ENCODE measurements around the gene ADCY3.
"Not testable (repeated sequence)": the region's sequence is repeated elsewhere in the genome, so short reads cannot be mapped to it uniquely, and the experiment has no call there.

Gene ADCY3

GRCh38 chr2:24842081-24843050, 77.7 kb downstream of the ADCY3 start:
- no peak for DNase-seq

DNA sequence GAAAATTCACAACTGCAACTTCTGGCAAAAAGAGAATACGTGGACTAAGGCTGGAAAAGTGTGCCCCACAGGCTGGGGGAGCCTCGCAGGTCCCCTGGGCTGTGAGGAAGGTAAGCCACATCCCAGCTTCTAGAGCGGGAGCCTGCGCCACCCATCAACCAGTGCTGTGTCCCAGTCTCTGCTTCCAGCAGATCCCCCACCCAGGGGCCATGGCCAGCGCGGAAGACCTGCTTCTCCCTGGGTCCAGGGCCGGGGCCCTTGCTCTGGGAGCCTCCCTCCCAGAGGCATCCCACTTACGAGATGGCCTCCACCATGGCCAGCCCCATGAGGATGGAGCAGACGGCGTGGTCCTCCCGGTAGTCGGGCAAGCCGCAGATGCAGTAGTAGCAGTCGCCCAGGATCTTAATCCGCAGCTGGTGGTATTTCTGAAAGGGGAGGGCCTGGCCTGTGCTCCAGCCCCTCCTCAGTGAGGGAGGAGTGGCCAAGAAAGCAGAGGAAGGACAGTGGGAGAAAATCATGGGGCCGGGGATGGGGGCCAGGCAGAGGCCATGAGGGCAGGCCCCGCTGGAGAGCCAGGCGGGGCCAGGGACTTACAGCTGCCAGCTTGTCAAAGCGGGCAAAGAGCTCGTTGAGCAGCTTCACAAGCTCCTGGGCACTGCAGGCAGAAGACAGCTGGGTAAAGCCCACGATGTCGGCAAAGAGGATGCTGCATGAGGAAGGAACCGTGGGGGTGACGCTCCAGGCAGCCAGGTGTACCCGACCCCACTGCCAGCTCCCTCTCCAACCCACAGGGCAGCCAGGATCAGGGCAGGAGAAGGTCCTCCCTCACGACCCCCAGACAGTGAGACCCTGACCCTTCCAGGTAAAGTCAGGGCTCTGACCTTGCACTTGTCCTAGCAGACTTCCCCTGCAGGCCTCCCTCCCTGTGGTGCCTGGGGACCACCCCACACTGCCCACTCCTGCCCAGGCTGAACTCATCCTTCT, 78.8 kb downstream of the ADCY3 start:
- DNase-seq: no peak

GRCh38 chr2:24840164-24840869, 79.7 kb downstream of the ADCY3 start:
- DNase-seq: no peak

DNA sequence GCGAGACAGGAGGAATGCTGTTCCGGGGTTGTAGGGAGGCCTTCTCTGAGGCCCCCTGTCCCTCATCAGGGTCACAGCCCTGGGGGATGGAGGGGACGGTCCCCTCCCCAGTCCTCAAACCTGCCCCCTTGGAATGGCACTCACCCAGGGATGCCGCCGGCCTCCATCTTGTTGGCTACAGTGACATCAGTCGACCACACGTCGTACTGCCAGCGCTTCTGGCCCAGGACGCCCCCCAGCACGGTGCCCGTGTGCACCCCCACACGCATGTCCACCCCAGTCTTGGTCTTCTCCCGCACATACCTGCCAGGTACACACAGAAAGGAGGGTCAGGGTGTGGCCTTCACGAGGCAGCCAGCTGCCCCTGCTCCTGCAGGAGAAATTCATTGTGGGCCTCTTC, 80.3 kb downstream of the ADCY3 start:
- DNase-seq: no peak

DNA sequence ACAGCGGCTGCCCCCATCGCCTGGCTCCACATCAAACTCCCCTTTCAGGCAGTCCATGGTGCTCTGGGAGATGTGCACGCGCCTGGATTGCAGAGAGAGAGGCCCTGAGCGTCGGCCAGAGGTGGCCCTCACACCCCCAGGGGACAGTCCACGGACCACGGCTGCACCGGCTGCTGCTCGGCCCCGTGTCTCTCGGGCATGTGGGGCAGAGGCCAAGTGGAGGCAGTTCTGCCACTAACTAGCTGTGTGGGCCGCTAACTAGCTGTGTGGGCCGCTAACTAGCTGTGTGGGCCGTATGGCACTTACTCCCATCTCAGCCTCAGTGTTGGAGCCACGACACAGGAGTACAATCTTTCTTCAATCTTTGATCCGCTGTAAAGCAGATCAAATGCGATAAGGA, 81.5 kb downstream of the ADCY3 start:
- no peak for DNase-seq

GRCh38 chr2:24837996-24838513, 82.0 kb downstream of the ADCY3 start:
- no peak for DNase-seq

GRCh38 chr2:24836706-24837105, 83.3 kb downstream of the ADCY3 start:
- no peak for DNase-seq

- no peak for DNase-seq
Measured at GRCh38 chr2:24836206-24836605, 83.8 kb downstream of the ADCY3 start.

DNA sequence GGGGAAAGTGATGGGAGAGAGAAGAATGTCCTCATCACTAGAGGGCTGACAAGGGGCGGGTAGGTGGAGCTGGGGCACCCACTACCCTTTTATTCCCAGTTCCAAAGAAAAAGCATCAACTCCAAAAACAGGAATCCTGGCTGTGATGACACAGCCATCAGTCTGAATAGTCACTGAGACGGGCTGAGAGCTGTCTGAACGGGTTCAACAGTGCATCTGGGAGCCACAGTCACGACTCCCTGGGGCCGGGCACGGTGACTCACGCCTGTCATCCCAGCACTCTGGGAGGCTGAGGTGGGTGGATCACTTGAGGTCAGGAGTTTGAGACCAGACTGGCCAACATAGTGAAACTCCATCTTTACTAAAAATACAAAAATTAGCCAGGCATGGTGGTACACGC, 84.6 kb downstream of the ADCY3 start:
- DNase-seq: not testable (repeated sequence)

- no peak for DNase-seq
Measured at GRCh38 chr2:24834733-24835395, 85.2 kb downstream of the ADCY3 start.

GRCh38 chr2:24833821-24834732, 86.0 kb downstream of the ADCY3 start:
- no peak for DNase-seq

DNA sequence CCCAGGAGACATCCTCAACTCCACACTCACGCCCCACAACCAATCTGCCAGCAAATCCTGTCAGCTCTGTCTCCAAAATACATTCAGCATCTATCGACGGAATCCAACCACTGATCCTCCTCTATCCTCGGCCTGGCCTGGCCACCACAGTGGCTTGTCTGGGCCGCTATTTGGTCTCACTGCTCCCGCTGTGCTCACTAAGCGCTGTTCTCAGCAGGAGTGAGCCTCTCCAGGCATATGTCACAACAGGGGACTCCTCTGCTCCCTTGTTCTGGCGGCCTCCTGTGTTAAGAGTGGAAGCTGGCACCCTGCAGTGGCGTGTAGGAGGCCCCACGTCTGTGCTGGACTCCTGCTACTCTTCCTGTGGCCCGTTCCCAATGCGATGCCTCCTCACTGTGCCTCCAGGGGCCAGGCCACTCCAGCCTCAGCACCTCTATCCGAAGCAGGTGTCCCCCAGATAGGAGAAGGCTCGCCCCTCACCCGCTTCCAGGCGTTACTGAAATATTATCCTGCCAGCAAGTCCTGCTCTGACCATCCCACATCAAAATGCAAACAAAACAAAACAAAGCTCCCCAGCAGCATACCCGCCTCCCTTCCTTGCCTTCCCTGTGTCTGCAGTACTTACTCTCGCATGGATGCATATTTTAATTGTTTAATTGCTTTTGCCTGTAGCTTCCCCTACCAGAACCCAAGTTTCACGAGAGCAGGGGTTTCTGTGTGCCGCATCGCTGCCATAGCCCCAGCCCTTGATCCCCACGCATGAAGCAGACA, 86.9 kb downstream of the ADCY3 start:
- no peak for DNase-seq

- no peak for DNase-seq
Measured at GRCh38 chr2:24832521-24832920, 87.5 kb downstream of the ADCY3 start.

DNA sequence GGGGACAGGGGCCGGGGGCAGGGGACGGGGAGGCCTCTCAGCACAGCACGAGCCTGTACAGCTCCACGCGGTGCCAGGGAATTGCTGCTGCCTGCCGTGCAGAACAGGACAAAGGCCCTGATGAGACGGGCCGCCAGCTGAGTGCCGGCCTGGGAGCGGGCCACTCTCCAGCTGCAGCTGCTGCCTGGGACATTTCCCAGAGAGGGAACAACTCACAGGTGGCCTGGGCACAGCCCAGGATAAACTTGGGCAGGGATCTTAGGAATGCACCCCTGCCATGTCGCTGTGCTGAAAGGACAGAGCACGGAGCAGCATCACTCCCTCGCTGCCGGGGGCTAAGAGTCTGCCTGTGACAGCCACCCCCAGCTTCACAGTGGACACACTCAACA, 88.0 kb downstream of the ADCY3 start:
- DNase-seq: no peak

DNA sequence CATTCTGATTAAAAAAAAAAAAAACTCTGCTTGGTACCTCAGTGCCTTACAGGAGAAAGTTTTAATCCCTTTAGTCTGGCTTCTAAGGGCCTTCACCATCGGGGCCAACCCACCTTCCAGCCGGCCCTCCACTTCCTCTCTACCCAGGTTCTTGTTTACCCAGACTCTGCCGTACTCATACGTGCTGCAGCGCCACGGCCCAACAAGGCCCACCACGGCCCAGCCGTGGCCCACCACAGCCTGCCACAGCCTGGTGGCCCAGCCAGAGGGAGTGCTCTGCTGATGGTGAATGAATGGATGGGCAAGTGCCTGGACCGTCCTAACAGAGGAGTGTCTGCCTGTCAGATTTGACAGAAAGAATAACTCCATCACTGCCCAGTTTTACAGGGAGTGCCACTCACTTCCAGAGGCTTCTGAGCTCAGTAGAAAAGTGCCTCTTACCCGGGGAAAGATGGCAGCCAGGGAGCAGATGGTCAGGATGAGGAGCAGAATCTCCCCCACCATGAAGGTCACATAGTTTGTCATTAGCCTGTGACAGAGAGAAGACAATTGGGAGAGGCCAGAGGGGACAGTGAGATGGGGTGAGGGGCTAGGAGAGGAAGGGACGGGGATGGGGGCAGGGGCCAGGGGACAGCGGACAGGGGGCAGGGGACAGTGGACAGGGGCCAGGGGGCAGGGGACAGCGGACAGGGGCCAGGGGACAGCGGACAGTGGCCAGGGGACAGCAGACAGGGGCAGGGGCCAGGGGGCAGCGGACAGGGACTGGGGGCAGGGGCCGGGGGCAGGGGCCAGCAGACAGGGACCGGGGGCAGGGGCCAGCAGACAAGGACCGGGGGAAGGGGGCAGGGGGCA, 88.6 kb downstream of the ADCY3 start:
- DNase-seq: no peak

DNA sequence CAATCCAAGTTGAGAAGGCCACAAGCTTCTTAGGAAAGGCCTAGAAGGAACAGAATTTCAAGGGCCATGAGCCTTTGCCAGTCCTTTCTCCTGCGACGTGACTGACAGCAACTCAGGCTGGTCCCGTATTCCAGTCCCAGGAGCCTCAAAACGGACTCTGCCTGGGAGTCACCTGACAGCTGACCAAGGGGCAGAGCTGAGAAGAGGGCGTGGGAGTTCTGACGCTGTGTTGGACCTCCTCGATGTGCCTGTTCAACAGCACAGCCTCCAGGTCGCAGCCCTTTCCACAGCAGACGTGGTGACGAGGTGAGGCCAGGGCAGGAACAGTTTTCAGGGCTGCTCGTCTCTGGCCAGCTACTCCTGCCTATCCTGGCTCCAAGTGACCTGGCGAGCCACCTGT, 89.3 kb downstream of the ADCY3 start:
- DNase-seq: no peak

GRCh38 chr2:24830351-24830750, 89.7 kb downstream of the ADCY3 start:
- no peak for DNase-seq

- DNase-seq: no peak
Measured at GRCh38 chr2:24828238-24828996, 91.6 kb downstream of the ADCY3 start.
